Colonic mucosa (tissue), 4 donors: ENCODE measurements around the gene BAG3. TPM values are rescaled to one million over a fixed set of nuclear protein-coding genes. Genes with fewer than 3 reads are reported as not detected.

ENCODE experiments used
- DNase-seq: peaks from one replicate; pipeline ENCODE4 v3.0.0-alpha.2; 2020
- H3K27ac ChIP-seq: fragments of 200-600 bp; one replicate; pipeline ENCODE4 v1.8.0; 2021
- H3K27me3 ChIP-seq: fragments of 200-600 bp; one replicate; pipeline ENCODE4 v1.8.0; 2021
- H3K36me3 ChIP-seq: fragments of 200-600 bp; one replicate; pipeline ENCODE4 v1.8.0; 2021
- H3K4me1 ChIP-seq: fragments of 200-600 bp; one replicate; pipeline ENCODE4 v1.8.0; 2021; ENCODE audit warnings: mild to moderate bottlenecking
- H3K4me3 ChIP-seq: fragments of 200-600 bp; one replicate; pipeline ENCODE4 v1.8.0; 2021
- H3K9ac ChIP-seq, 2 donors: one replicate each; pipeline ENCODE4 v1.7.0; 2013; ENCODE audit warnings: control low read depth in 2 of 2, low read depth in 2 of 2, low read length in 2 of 2
- H3K9me3 ChIP-seq: fragments of 200-600 bp; one replicate; pipeline ENCODE4 v1.8.0; 2021
- intact Hi-C: fragments of 100-400 bp; cut with DNase I; formaldehyde crosslinking; loops from one replicate; pipeline ENCODE4 v1.14.1; 2022
- total RNA-seq, 2 donors: library from RNA; stranded (reverse); fragmentation: NEBNext Ultra II Directional in 1 of 2; extraction: Animal tissue kit (Norgen Biotek cat#: 25700) in 1 of 2; gene quantifications; one replicate each; pipeline ENCODE4 v1.2.1, GENCODE V29; 2021
- TF ChIP-seq, protein P1 (sequence below): fragments of 200-600 bp; IDR thresholded peaks from one replicate; pipeline ENCODE4 v1.8.0; 2022; ENCODE audit warnings: antibody characterized with exemption, mild to moderate bottlenecking
- donor health status: healthy.
- donor health status: DM: no; HTN: no; CAD: no.
- donor health status: DM: no; HTN: no; CAD: no.

Gene BAG3
- total RNA-seq, 2 donors from 2014 or later, result 30.4 to 48.9 TPM

DNA sequence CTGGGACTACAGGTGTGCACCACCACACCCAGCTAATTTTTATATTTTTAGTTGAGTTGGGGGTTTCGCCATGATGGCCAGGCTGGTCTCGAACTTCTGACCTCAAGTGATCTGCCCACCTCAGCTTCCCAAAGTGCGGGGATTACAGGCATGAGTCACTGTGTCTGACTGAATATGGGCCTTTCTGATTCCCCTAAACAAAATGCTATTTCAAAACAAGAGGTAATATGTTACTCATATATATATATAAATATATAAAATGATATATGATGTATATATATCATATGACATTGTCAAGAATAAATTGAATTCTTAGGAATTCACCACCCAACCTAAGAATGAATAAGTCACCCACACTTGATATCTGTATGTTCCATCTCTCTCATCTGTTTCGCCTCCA, 41.7 kb upstream of the BAG3 start:
- DNase-seq, result no peak
- no peaks in the 10 kb centered on the region for H3K36me3 ChIP-seq
- no peaks in the 10 kb centered on the region for H3K9me3 ChIP-seq
- no peaks in the 10 kb centered on the region for H3K4me1 ChIP-seq
- H3K27me3 ChIP-seq, result no peaks in the 10 kb centered on the region
- no peak overlapping the region for H3K9ac ChIP-seq
- H3K27ac ChIP-seq, result no peak overlapping the region
- intact Hi-C loops, result loop anchor here (5.0 to 10.0 kb wide), 2 partner anchors 38 to 255 kb away; no protein-coding TSS in a partner anchor
- no peak overlapping the region for H3K4me3 ChIP-seq
- TF ChIP-seq, protein P1, sequence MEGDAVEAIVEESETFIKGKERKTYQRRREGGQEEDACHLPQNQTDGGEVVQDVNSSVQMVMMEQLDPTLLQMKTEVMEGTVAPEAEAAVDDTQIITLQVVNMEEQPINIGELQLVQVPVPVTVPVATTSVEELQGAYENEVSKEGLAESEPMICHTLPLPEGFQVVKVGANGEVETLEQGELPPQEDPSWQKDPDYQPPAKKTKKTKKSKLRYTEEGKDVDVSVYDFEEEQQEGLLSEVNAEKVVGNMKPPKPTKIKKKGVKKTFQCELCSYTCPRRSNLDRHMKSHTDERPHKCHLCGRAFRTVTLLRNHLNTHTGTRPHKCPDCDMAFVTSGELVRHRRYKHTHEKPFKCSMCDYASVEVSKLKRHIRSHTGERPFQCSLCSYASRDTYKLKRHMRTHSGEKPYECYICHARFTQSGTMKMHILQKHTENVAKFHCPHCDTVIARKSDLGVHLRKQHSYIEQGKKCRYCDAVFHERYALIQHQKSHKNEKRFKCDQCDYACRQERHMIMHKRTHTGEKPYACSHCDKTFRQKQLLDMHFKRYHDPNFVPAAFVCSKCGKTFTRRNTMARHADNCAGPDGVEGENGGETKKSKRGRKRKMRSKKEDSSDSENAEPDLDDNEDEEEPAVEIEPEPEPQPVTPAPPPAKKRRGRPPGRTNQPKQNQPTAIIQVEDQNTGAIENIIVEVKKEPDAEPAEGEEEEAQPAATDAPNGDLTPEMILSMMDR, result no peak

DNA sequence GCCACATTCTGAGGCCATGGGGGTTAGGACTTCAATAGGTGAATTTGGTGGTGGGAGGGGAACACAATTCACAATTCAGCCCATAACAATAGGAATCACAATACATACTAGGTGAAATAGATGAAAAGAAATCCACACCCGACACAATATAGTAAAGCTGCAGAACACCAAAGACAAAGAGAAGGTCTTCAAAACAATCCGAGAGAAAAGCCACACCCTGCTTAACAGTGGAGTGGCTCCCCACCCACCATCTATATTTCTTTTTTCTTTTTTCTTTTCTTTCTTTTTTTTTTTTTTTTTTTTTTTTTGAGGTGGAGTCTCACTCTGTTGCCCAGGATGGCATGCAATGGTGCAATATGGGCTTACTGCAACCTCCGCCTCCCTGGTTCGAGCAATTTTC, 39.7 kb upstream of the BAG3 start:
- Histone ChIP-seq H3K4me3 (no peak overlapping the region), H3K27me3 (no peaks in the 10 kb centered on the region), H3K9me3 (no peaks in the 10 kb centered on the region), H3K4me1 (no peaks in the 10 kb centered on the region), H3K36me3 (no peaks in the 10 kb centered on the region), H3K9ac (no peak overlapping the region), H3K27ac (no peak overlapping the region)
- intact Hi-C loops, result no loop called here
- TF ChIP-seq, protein P1, result no peak
- no peak for DNase-seq

DNA sequence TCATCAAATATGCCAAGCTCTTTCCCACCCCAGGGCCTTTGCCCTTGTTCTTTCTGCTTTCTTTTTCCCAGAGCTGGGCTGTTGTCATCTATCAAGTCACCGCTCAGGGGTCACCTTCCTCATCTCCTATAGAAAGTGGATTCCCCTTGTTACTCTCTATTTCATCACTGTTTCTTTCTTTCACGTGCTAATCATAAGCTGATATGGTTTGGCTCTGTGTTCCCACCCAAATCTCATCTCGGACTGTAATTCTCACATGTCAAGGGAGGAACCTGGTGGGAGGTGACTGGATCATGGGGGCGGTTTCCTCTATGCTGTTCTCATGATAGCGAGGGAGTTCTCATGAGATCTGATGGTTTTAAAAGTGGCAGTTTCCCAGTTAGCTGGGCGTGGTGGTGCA, 37.4 kb upstream of the BAG3 start:
- no peak overlapping the region for H3K27ac ChIP-seq
- TF ChIP-seq, protein P1, result no peak
- H3K36me3 ChIP-seq, result no peaks in the 10 kb centered on the region
- no peak overlapping the region for H3K4me3 ChIP-seq
- intact Hi-C loops, result no loop called here
- DNase-seq, result no peak
- no peaks in the 10 kb centered on the region for H3K27me3 ChIP-seq
- no peak overlapping the region for H3K9ac ChIP-seq
- no peaks in the 10 kb centered on the region for H3K9me3 ChIP-seq
- no peaks in the 10 kb centered on the region for H3K4me1 ChIP-seq

DNA sequence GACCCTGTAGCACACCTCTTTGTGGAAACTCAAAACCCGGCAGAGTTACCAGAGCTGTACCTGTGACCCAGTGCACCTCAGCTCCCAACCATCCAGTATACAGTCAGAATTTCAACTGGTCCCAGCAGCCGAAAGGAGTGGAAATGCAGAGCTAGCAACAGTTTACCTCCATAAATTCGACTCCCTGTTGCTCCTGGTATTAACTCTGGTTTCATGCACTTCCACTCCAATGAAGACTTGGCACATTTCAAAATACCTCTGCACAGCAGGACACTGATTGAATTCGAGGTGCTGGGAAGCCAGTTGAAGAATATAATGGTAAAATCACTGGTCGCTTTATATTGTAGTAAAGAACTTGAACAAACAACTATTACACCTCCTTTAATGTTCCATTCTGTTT, 36.5 kb upstream of the BAG3 start:
- Histone ChIP-seq H3K9ac (no peak overlapping the region), H3K27me3 (no peaks in the 10 kb centered on the region), H3K36me3 (no peaks in the 10 kb centered on the region), H3K9me3 (no peaks in the 10 kb centered on the region), H3K4me3 (no peak overlapping the region), H3K4me1 (no peaks in the 10 kb centered on the region), H3K27ac (no peak overlapping the region)
- intact Hi-C loops, result no loop called here
- TF ChIP-seq, protein P1, result no peak
- DNase-seq, result no peak

DNA sequence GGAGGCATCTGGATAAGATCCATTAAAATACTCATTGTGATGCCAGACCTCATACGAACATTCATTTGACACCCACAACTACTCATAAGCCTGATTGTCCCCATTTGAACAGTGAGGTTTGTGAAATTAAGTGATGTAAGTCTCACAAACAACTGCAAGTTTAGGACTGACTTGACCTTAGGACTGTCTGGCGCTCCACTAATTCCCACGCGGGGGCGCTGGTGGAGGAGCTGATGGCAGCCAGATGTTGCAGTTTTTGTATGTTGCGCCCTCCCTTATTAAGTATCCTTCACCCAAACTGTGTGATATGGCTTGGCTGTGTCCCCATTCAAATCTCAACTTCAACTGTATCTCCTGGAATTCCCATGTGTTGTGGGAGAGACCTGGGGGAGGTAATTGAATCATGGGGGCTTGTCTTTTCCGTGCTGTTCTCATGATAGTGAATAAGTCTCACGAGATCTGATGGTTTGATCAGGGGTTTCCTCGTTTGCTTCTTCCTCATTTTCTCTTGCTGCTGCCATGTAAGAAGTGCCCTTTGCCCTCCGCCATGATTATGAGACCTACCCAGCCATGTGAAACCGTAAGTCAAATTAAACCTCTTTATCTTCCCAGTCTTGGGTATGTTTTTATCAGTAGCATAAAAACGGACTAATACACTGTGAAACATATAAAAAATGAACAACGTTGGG, 34.2 kb upstream of the BAG3 start:
- Histone ChIP-seq H3K4me1 (no peaks in the 10 kb centered on the region), H3K36me3 (no peaks in the 10 kb centered on the region), H3K4me3 (no peak overlapping the region), H3K9ac (no peak overlapping the region), H3K9me3 (no peaks in the 10 kb centered on the region), H3K27ac (no peak overlapping the region), H3K27me3 (no peaks in the 10 kb centered on the region)
- TF ChIP-seq, protein P1, result no peak
- intact Hi-C loops, result no loop called here
- no peak for DNase-seq
